ENCODE results near the gene HEXA.

HEXA gene

DNA sequence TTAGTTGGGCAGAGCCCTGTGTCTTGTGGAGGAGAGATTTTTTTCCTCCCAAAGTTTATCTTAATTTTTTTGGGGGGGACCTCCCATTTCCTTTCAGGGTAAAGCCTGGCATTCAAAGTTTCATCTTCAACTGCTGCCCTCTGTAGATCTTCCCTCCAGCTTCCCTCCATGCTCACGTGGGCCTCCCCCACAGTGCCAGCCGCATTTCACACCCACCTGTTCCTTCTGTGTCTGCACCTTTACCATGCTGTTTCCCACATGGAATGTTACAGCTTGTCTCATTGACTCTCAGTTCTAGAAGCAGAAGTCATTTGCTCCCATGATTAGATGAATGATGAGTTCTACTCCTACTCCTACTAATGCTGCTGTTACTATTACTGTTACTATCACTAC lies 62.4 kb downstream of the HEXA start:
- no peak for TF ChIP-seq ZNF565 (CRISPR knock-in tag; conservative IDR thresholded peaks at IDR 0.05; ENCODE audit: low read depth)
- no peak for TF ChIP-seq ARNTL (CRISPR knock-in tag; IDR thresholded peaks at IDR 0.05; ENCODE audit: borderline replicate concordance, low read depth)
- TF ChIP-seq, protein P1, sequence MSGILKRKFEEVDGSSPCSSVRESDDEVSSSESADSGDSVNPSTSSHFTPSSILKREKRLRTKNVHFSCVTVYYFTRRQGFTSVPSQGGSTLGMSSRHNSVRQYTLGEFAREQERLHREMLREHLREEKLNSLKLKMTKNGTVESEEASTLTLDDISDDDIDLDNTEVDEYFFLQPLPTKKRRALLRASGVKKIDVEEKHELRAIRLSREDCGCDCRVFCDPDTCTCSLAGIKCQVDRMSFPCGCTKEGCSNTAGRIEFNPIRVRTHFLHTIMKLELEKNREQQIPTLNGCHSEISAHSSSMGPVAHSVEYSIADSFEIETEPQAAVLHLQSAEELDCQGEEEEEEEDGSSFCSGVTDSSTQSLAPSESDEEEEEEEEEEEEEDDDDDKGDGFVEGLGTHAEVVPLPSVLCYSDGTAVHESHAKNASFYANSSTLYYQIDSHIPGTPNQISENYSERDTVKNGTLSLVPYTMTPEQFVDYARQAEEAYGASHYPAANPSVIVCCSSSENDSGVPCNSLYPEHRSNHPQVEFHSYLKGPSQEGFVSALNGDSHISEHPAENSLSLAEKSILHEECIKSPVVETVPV (CRISPR knock-in tag; IDR thresholded peaks at IDR 0.05), result no peak
- TF ChIP-seq, protein P2, sequence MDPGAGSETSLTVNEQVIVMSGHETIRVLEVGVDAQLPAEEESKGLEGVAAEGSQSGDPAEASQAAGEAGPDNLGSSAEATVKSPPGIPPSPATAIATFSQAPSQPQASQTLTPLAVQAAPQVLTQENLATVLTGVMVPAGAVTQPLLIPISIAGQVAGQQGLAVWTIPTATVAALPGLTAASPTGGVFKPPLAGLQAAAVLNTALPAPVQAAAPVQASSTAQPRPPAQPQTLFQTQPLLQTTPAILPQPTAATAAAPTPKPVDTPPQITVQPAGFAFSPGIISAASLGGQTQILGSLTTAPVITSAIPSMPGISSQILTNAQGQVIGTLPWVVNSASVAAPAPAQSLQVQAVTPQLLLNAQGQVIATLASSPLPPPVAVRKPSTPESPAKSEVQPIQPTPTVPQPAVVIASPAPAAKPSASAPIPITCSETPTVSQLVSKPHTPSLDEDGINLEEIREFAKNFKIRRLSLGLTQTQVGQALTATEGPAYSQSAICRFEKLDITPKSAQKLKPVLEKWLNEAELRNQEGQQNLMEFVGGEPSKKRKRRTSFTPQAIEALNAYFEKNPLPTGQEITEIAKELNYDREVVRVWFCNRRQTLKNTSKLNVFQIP (CRISPR knock-in tag; IDR thresholded peaks at IDR 0.05; ENCODE audit: borderline replicate concordance, low read depth), result no peak
- no peak for TF ChIP-seq TCF4 (CRISPR knock-in tag; IDR thresholded peaks at IDR 0.05; ENCODE audit: borderline replicate concordance)
- no peak for TF ChIP-seq RARB (CRISPR knock-in tag; IDR thresholded peaks at IDR 0.05)
- no peak for TF ChIP-seq SNAI2 (CRISPR knock-in tag; IDR thresholded peaks at IDR 0.05)
- TF ChIP-seq TOX (CRISPR knock-in tag; IDR thresholded peaks at IDR 0.05; ENCODE audit: borderline replicate concordance), result no peak
- TF ChIP-seq BACH2 (CRISPR knock-in tag; IDR thresholded peaks at IDR 0.05; ENCODE audit: borderline replicate concordance), result no peak
- no peak for TF ChIP-seq GLIS3 (CRISPR knock-in tag; IDR thresholded peaks at IDR 0.05)
- TF ChIP-seq ZNF70 (CRISPR knock-in tag; IDR thresholded peaks at IDR 0.05), result no peak
- TF ChIP-seq, protein P3, sequence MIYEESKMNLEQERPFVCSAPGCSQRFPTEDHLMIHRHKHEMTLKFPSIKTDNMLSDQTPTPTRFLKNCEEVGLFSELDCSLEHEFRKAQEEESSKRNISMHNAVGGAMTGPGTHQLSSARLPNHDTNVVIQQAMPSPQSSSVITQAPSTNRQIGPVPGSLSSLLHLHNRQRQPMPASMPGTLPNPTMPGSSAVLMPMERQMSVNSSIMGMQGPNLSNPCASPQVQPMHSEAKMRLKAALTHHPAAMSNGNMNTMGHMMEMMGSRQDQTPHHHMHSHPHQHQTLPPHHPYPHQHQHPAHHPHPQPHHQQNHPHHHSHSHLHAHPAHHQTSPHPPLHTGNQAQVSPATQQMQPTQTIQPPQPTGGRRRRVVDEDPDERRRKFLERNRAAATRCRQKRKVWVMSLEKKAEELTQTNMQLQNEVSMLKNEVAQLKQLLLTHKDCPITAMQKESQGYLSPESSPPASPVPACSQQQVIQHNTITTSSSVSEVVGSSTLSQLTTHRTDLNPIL (CRISPR knock-in tag; IDR thresholded peaks at IDR 0.05; ENCODE audit: low read depth), result no peak
- no peak for TF ChIP-seq OSR1 (CRISPR knock-in tag; IDR thresholded peaks at IDR 0.05)
- no peak for TF ChIP-seq ZFP3 (CRISPR knock-in tag; IDR thresholded peaks at IDR 0.05)
- TF ChIP-seq ESRRG (CRISPR knock-in tag; IDR thresholded peaks at IDR 0.05), result no peak

DNA sequence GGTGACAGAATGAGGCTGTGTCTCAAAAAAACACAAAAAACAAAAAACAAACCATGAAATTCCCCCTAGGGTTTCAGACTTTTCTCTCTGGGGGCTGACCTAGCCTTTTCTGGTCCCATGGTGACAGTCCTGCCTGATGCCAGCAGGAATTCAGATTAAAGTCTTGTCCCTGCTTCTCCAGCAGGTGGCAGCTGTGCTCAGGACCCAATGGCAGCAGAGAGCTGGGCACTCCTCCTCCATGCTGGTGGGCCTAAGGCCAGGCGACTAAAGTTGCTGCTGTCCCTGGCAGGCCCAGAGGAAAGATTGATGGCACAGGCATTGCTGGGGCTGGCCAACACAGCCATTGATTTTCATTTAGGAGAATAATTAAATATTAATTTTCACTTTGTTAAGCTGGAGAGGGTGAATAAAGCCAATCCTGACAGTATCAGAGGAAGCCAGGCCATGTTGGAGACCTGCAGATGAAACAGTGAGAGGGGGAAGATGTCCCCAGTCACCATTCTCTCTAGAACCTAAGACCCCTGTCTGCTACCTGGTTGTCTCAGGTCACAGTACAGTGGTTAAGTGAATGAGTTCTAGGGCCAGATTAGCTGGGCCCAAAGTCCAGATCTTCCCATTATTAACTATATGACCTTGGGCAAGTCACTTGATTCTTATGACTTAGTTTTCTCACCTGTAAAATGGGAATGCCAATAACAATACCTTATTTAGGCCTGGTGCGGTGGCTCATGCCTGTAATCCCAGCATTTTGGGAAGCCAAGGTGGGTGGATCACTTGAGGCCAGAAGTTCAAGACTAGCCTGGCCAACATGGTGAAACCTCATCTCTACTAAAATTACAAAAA lies 63.0 kb downstream of the HEXA start:
- TF ChIP-seq TCF4 (CRISPR knock-in tag; IDR thresholded peaks at IDR 0.05; ENCODE audit: borderline replicate concordance) (no peak), GLIS3 (CRISPR knock-in tag; IDR thresholded peaks at IDR 0.05) (no peak), ZNF8 (CRISPR knock-in tag; IDR thresholded peaks at IDR 0.05) (no peak), CSDC2 (CRISPR knock-in tag; IDR thresholded peaks at IDR 0.05) (no peak), PPARA (CRISPR knock-in tag; IDR thresholded peaks at IDR 0.05; ENCODE audit: borderline replicate concordance) (no peak), ZFP30 (CRISPR knock-in tag; IDR thresholded peaks at IDR 0.05) (no peak), OSR1 (CRISPR knock-in tag; IDR thresholded peaks at IDR 0.05) (no peak), ZNF565 (CRISPR knock-in tag; conservative IDR thresholded peaks at IDR 0.05; ENCODE audit: low read depth) (no peak), ARNTL (CRISPR knock-in tag; IDR thresholded peaks at IDR 0.05; ENCODE audit: borderline replicate concordance, low read depth) (no peak), ISL1 (CRISPR knock-in tag; IDR thresholded peaks at IDR 0.05) (no peak), TOX (CRISPR knock-in tag; IDR thresholded peaks at IDR 0.05; ENCODE audit: borderline replicate concordance) (no peak), ZC3H10 (CRISPR knock-in tag; IDR thresholded peaks at IDR 0.05) (no peak), SNAI2 (CRISPR knock-in tag; IDR thresholded peaks at IDR 0.05) (no peak), ESRRG (CRISPR knock-in tag; IDR thresholded peaks at IDR 0.05) (no peak)
- TF ChIP-seq, protein P4, sequence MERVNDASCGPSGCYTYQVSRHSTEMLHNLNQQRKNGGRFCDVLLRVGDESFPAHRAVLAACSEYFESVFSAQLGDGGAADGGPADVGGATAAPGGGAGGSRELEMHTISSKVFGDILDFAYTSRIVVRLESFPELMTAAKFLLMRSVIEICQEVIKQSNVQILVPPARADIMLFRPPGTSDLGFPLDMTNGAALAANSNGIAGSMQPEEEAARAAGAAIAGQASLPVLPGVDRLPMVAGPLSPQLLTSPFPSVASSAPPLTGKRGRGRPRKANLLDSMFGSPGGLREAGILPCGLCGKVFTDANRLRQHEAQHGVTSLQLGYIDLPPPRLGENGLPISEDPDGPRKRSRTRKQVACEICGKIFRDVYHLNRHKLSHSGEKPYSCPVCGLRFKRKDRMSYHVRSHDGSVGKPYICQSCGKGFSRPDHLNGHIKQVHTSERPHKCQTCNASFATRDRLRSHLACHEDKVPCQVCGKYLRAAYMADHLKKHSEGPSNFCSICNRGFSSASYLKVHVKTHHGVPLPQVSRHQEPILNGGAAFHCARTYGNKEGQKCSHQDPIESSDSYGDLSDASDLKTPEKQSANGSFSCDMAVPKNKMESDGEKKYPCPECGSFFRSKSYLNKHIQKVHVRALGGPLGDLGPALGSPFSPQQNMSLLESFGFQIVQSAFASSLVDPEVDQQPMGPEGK (CRISPR knock-in tag; IDR thresholded peaks at IDR 0.05; ENCODE audit: borderline replicate concordance), result no peak
- TF ChIP-seq, protein P2 (CRISPR knock-in tag; IDR thresholded peaks at IDR 0.05; ENCODE audit: borderline replicate concordance, low read depth), result no peak
- TF ChIP-seq, protein P1 (CRISPR knock-in tag; IDR thresholded peaks at IDR 0.05), result no peak
- TF ChIP-seq, protein P3 (CRISPR knock-in tag; IDR thresholded peaks at IDR 0.05; ENCODE audit: low read depth), result no peak
- peak; percentile 98 for ATAC-seq

More for the DNA sequence above, 62.4 kb downstream of the HEXA start:
- no peak for ATAC-seq
